NCI-H748 (cell line): ENCODE measurements around the gene STON2.
"Not testable (repeated sequence)": the region's sequence is repeated elsewhere in the genome, so short reads cannot be mapped to it uniquely, and the experiment has no call there.

Experiments used
- DNase-seq: peaks from one replicate; lab custom pipeline; 2025; ENCODE audit not compliant: unreplicated experiment; lab: John Stamatoyannopoulos, UW

STON2 gene

GRCh38 chr14:81231540-81231939, 168.6 kb downstream of the STON2 start:
- DNase-seq, result peak; percentile 65

- DNase-seq, result no peak
These were observed 175.9 kb downstream of the STON2 start for GRCh38 chr14:81224222-81224621.

- not testable (repeated sequence) for DNase-seq
These were observed 176.3 kb downstream of the STON2 start for GRCh38 chr14:81223788-81224187.

GRCh38 chr14:81222691-81223090, 177.4 kb downstream of the STON2 start:
- DNase-seq, result no peak

- DNase-seq, result no peak
These were observed 178.0 kb downstream of the STON2 start for GRCh38 chr14:81222126-81222525.

- DNase-seq, result peak; percentile 44
These were observed 178.5 kb downstream of the STON2 start for GRCh38 chr14:81221579-81222102.

- DNase-seq, result peak; percentile 99
These were observed 179.1 kb downstream of the STON2 start, which contains the start of gene GTF2A1 for GRCh38 chr14:81220830-81221578. TSS of gene GTF2A1 (minus strand) at chr14:81220959. CDS start at chr14:81220518, 441 bp downstream.

GRCh38 chr14:81220580-81220829, 179.6 kb downstream of the STON2 start:
- no peak for DNase-seq

- DNase-seq, result peak; percentile 78
These were observed 180.2 kb downstream of the STON2 start for GRCh38 chr14:81219759-81220579.

GRCh38 chr14:81219210-81219758, 180.8 kb downstream of the STON2 start:
- peak; percentile 100 for DNase-seq

- peak; percentile 32 for DNase-seq
These were observed 188.3 kb downstream of the STON2 start for GRCh38 chr14:81211844-81212243.
